H1 (cell line): ENCODE measurements around the gene MIPEP. TPM values are rescaled to one million over a fixed set of nuclear protein-coding genes. Genes with fewer than 3 reads are reported as not detected.

Experiments
- CTCF ChIA-PET: fragments of 300-600 bp; sonication (Branson Sonifier 250); formaldehyde crosslinking; loops from one replicate; lab custom pipeline; 2021; ENCODE audit not compliant: partially characterized antibody; lab: Charles Lee
- POLR2A ChIA-PET: fragments of 300-600 bp; sonication (Branson Sonifier 250); formaldehyde crosslinking; loops from one replicate; lab custom pipeline; 2021; ENCODE audit warnings: inconsistent platforms; ENCODE audit not compliant: partially characterized antibody; lab: Charles Lee
- DNase-seq, 2 experiments: peaks; one replicate each; pipeline versions ENCODE4 v3.0.0 to v3.0.0-alpha.2; 2010 to 2022; ENCODE audit warnings: low spot score in 2 of 2, low read depth in 1 of 2, mixed read lengths in 1 of 2
- FAIRE-seq: peaks from 2 replicates; lab custom pipeline; 2011; peaks lifted over from hg19 to GRCh38; lab: Jason Lieb, UNC
- H2AFZ ChIP-seq: 2 replicates; pipeline ENCODE4 v1.8.1; 2012; ENCODE audit warnings: low read length, inconsistent platforms
- H2AK5ac ChIP-seq: 2 replicates; pipeline ENCODE4 v1.6.1; 2013; ENCODE audit warnings: low read depth, low read length
- H2BK120ac ChIP-seq: replicated peaks from 2 replicates; pipeline ENCODE3; 2013; ENCODE audit warnings: low read depth, low read length, inconsistent platforms
- H2BK12ac ChIP-seq: 2 replicates; pipeline ENCODE4 v1.6.1; 2013; ENCODE audit warnings: low read depth, low read length
- H2BK15ac ChIP-seq: 2 replicates; pipeline ENCODE4 v1.6.1; 2013; ENCODE audit warnings: low read length
- H2BK20ac ChIP-seq: 2 replicates; pipeline ENCODE4 v1.6.1; 2013; ENCODE audit warnings: low read length
- H2BK5ac ChIP-seq: 2 replicates; pipeline ENCODE4 v1.6.1; 2013; ENCODE audit warnings: low read depth, low read length
- H3K14ac ChIP-seq: 2 replicates; pipeline ENCODE4 v1.6.1; 2013; ENCODE audit warnings: inconsistent platforms; ENCODE audit not compliant: insufficient read length
- H3K18ac ChIP-seq: 2 replicates; pipeline ENCODE4 v1.6.1; 2013; ENCODE audit warnings: low read length; ENCODE audit errors: extremely low read depth
- H3K23ac ChIP-seq: 2 replicates; pipeline ENCODE4 v1.6.1; 2013; ENCODE audit warnings: inconsistent platforms; ENCODE audit not compliant: insufficient read length
- H3K23me2 ChIP-seq: 2 replicates; pipeline ENCODE4 v1.6.1; 2013; ENCODE audit warnings: low read depth, low read length
- H3K27ac ChIP-seq: 2 replicates; pipeline ENCODE4 v1.6.1; 2011; ENCODE audit warnings: low read depth, low read length, inconsistent platforms
- H3K27me3 ChIP-seq, 4 experiments: replicated peaks in 1 of 4; 1 replicate in 1 of 4; 2 replicates in 3 of 4; pipeline versions ENCODE4 v1.6.1 to v1.8.1; 2011 to 2013; ENCODE audit warnings: low read length in 3 of 4, mild to moderate bottlenecking in 3 of 4, inconsistent platforms in 2 of 4, mixed read lengths in 2 of 4, moderate library complexity in 1 of 4; ENCODE audit not compliant: control insufficient read depth in 3 of 4, insufficient read depth in 3 of 4; ENCODE audit errors: extremely low read depth in 1 of 4
- H3K36me3 ChIP-seq, 4 experiments: 2 replicates each; pipeline versions ENCODE4 v1.6.1 to v1.8.1; 2011 to 2013; ENCODE audit warnings: mild to moderate bottlenecking in 4 of 4, low read length in 3 of 4, moderate library complexity in 2 of 4, control low read depth in 1 of 4, inconsistent platforms in 1 of 4; ENCODE audit not compliant: insufficient read depth in 4 of 4, control insufficient read depth in 2 of 4
- H3K4ac ChIP-seq: replicated peaks from 2 replicates; pipeline ENCODE3; 2013; ENCODE audit warnings: low read length, low read depth, mixed read lengths, inconsistent platforms; ENCODE audit not compliant: insufficient read length
- H3K4me1 ChIP-seq, 4 experiments: replicated peaks in 1 of 4; 1 replicate in 1 of 4; 2 replicates in 3 of 4; pipeline versions ENCODE4 v1.6.1 to v1.8.1; 2011 to 2013; ENCODE audit warnings: low read length in 3 of 4, inconsistent platforms in 2 of 4, mixed read lengths in 1 of 4; ENCODE audit not compliant: insufficient read depth in 4 of 4, control insufficient read depth in 3 of 4
- H3K4me2 ChIP-seq, 2 experiments: 2 replicates each; pipeline versions ENCODE4 v1.6.1 to v1.8.1; 2011 to 2013; ENCODE audit warnings: low read depth in 2 of 2, low read length in 2 of 2, control low read depth in 1 of 2, inconsistent platforms in 1 of 2, mild to moderate bottlenecking in 1 of 2; ENCODE audit not compliant: insufficient read depth in 1 of 2
- H3K4me3 ChIP-seq, 4 experiments: fragments of 200-600, 300-600 bp in 1 of 4; sonication (generic), shearing (Covaris generic), sonication (Bioruptor Twin) in 1 of 4; 2 replicates each; pipeline versions ENCODE4 v1.5.1 to v1.8.1; 2011 to 2016; ENCODE audit warnings: low read length in 4 of 4, low read depth in 3 of 4, control low read depth in 2 of 4, inconsistent platforms in 2 of 4, mild to moderate bottlenecking in 2 of 4, mixed read lengths in 1 of 4, moderate library complexity in 1 of 4; ENCODE audit not compliant: insufficient read depth in 2 of 4; ENCODE audit errors: extremely low read depth in 1 of 4
- H3K56ac ChIP-seq: replicated peaks from 2 replicates; pipeline ENCODE3; 2013; ENCODE audit warnings: low read depth, mild to moderate bottlenecking, mixed read lengths, low read length, inconsistent platforms; ENCODE audit not compliant: insufficient read length
- H3K79me1 ChIP-seq: 2 replicates; pipeline ENCODE4 v1.6.1; 2013; ENCODE audit warnings: low read depth, low read length, control low read depth
- H3K79me2 ChIP-seq, 2 experiments: 2 replicates each; pipeline versions ENCODE4 v1.6.1 to v1.8.1; 2012 to 2013; ENCODE audit warnings: low read length in 2 of 2, mild to moderate bottlenecking in 2 of 2, inconsistent platforms in 1 of 2; ENCODE audit not compliant: insufficient read depth in 2 of 2, control insufficient read depth in 1 of 2
- H3K9ac ChIP-seq, 4 experiments: replicated peaks in 1 of 4; 1 replicate in 1 of 4; 2 replicates in 3 of 4; pipeline versions ENCODE4 v1.6.1 to v1.8.1; 2011 to 2013; ENCODE audit warnings: low read depth in 3 of 4, low read length in 3 of 4, control low read depth in 2 of 4, mild to moderate bottlenecking in 2 of 4, moderate library complexity in 2 of 4, inconsistent platforms in 1 of 4; ENCODE audit errors: extremely low read depth in 1 of 4
- H3K9me3 ChIP-seq, 2 experiments: 2 replicates each; pipeline versions ENCODE4 v1.6.1 to v1.8.1; 2012 to 2013; ENCODE audit warnings: mild to moderate bottlenecking in 2 of 2, moderate library complexity in 2 of 2, control low read depth in 1 of 2, inconsistent platforms in 1 of 2, low read depth in 1 of 2, low read length in 1 of 2, mixed read lengths in 1 of 2; ENCODE audit not compliant: insufficient read depth in 2 of 2
- H4K20me1 ChIP-seq, 2 experiments: replicated peaks in 1 of 2; 2 replicates each; pipeline versions ENCODE3 to v1.8.1; 2011 to 2013; ENCODE audit warnings: inconsistent platforms in 2 of 2, low read length in 2 of 2, mild to moderate bottlenecking in 1 of 2; ENCODE audit not compliant: insufficient read depth in 2 of 2, control insufficient read depth in 1 of 2
- H4K5ac ChIP-seq: 2 replicates; pipeline ENCODE4 v1.6.1; 2013; ENCODE audit warnings: low read length, low read depth, mixed read lengths, inconsistent platforms; ENCODE audit not compliant: insufficient read length
- H4K8ac ChIP-seq: 2 replicates; pipeline ENCODE4 v1.8.0; 2013; ENCODE audit warnings: mild to moderate bottlenecking, moderate library complexity, low read length, inconsistent platforms; ENCODE audit not compliant: insufficient read depth; ENCODE audit errors: extremely low read depth
- H4K91ac ChIP-seq: replicated peaks from 2 replicates; pipeline ENCODE3; 2013; ENCODE audit warnings: low read length, mixed read lengths, inconsistent platforms; ENCODE audit not compliant: insufficient read length
- WGBS, 2 experiments: shearing (Covaris generic) in 1 of 2; methylation state at CpG; one replicate each; pipeline versions ENCODE4 v1.1.6 to v1.1.7; 2013 to 2015; ENCODE audit warnings: low lambda C conversion rate in 2 of 2, mixed read lengths in 2 of 2, inconsistent platforms in 1 of 2, low coverage in 1 of 2, missing lambda C conversion rate in 1 of 2; ENCODE audit not compliant: insufficient replicate concordance in 2 of 2, insufficient coverage in 1 of 2, insufficient read length in 1 of 2; ENCODE audit errors: extremely low coverage in 1 of 2, missing lambda C conversion rate in 1 of 2; 5-methylcytosine and 5-hydroxymethylcytosine counted together
- polyA plus RNA-seq, 7 experiments: library from polyadenylated mRNA; depleted of rRNA in 3 of 7; stranded (reverse) in 5 of 7; unstranded in 2 of 7; fragments of >200 nt in 5 of 7; fragments of 200-250 nt in 2 of 7; gene quantifications; 1 replicate in 5 of 7; 2 replicates in 1 of 7; 4 replicates in 1 of 7; pipeline versions ENCODE4 v1.2.1 to v1.2.3, GENCODE V29; 2011 to 2013; ENCODE audit warnings: missing spikeins in 2 of 7, mixed read lengths in 2 of 7
- total RNA-seq: library from RNA; stranded (reverse); fragmentation: NEBNext Ultra II Directional; extraction: Animal tissue kit (Norgen Biotek cat#: 25700); gene quantifications from 2 replicates; pipeline ENCODE4 v1.2.1, GENCODE V29; 2021
- TF ChIP-seq, protein P1 (sequence below): IDR thresholded peaks from 2 replicates; pipeline ENCODE4 v1.6.1; 2011; ENCODE audit warnings: low read depth, mild to moderate bottlenecking, low read length; ENCODE audit not compliant: insufficient read depth

MIPEP gene
- total and polyA plus RNA-seq, 2 of the 8 experiments (the other 6 are each of a cell fraction or from before 2014, with no cell fraction given) = 24.0 to 24.2 TPM

DNA sequence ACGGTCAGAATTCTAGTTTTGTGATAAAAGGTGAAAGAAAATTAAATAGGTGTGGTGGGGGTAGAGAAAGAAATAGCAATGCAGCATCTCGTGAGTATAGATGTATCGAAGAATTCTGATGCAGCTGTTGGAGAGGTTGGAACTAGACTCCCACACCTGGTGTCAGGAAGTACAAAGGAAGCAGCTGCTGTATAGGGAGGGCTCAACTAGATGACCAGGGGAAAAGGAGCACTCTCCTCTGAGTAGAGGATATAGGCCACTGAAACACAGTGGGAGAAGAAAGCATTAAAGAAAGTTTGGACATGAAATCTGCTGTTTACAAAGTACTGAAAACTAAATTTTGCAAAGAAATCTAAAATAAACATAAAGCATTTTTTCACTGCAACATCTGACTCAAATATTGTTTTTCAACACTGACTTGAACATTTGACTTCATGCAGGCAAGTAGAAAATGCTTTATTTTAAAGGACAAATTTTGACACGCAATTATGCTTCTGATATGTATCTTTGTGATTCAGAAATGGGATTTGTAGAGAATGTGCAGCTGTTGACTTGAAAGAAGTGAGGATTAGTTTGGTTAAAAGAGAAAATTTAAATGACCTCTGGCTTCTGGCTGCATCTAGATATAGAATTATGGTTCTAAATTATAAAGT, 82.2 kb downstream of the MIPEP start:
- Histone ChIP-seq H3K18ac (no peak overlapping the region), H3K14ac (no peak overlapping the region), H4K8ac (no peak overlapping the region), H3K79me2 (no peaks in the 10 kb centered on the region), H3K27ac (no peak overlapping the region), H3K27me3 (no peaks in the 10 kb centered on the region), H4K5ac (no peak overlapping the region), H3K9me3 (no peaks in the 10 kb centered on the region), H3K23ac (no peak overlapping the region), H2BK15ac (no peak overlapping the region), H2BK12ac (no peak overlapping the region), H4K20me1 (no peaks in the 10 kb centered on the region), H2BK120ac (no peak overlapping the region), H2AFZ (no peak overlapping the region), H3K4me1 (peaks cover 0 to 6% (median 0%) of the 10 kb centered on the region in 4 experiments; a peak in 1 of 7 replicates), H3K4ac (no peak overlapping the region), H2BK5ac (no peak overlapping the region), H2AK5ac (no peak overlapping the region), H3K4me2 (no peak overlapping the region), H3K23me2 (no peaks in the 10 kb centered on the region), H4K91ac (no peak overlapping the region), H3K56ac (no peak overlapping the region), H2BK20ac (no peak overlapping the region), H3K79me1 (no peaks in the 10 kb centered on the region), H3K36me3 (no peaks in the 10 kb centered on the region; a peak in 2 of 8 replicates), H3K4me3 (no peak overlapping the region), H3K9ac (no peak overlapping the region)
- FAIRE-seq = no peak
- WGBS, 2 experiments = 73 to 95% methylated on average over 2 to 4 of the region's 4 CpGs
- ChIA-PET POLR2A (no interaction called here), CTCF (interaction anchor here (1.0 kb wide), 1 partner anchor 63 kb away, joined by 3 read pairs; no protein-coding TSS in a partner anchor)
- TF ChIP-seq, protein P1, sequence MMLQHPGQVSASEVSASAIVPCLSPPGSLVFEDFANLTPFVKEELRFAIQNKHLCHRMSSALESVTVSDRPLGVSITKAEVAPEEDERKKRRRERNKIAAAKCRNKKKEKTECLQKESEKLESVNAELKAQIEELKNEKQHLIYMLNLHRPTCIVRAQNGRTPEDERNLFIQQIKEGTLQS = no peak
- DNase-seq = no peak
